K562 (cell line): ENCODE measurements around the gene TMEM168. TPM values are rescaled to one million over a fixed set of nuclear protein-coding genes. Genes with fewer than 3 reads are reported as not detected.
A peak's percentile ranks its signal among the peaks of the same experiment; 100 is the strongest.

Experiments used
- ATAC-seq: fragments of 200-7000 bp; cut with Tn5 transposase; 3 replicates; pipeline ENCODE4 v1.9.1; 2020; ENCODE audit warnings: moderate library complexity
- BruUV-seq: library from RNA; stranded (reverse); fragments of 400-500 nt; replicated peaks from 2 replicates; lab custom pipeline; 2021; lab: Mats Ljungman, UMichigan
- CTCF ChIA-PET: fragments of 300-600 bp; formaldehyde crosslinking; extraction: SDS; loops from one replicate; lab custom pipeline; 2021; ENCODE audit warnings: low intra/inter-chr PET ratio; lab: Yijun Ruan, JAX
- POLR2A ChIA-PET: fragments of 300-600, 350-650 bp; sonication (Branson Sonifier 250); formaldehyde crosslinking; extraction: SDS; loops from one replicate; lab custom pipeline; 2021; ENCODE audit warnings: antibody characterized with exemption, inconsistent platforms; lab: Yijun Ruan, JAX
- DNase-seq, 4 experiments: peaks; one replicate each; pipeline versions ENCODE4 v3.0.0 to v3.0.0-alpha.2; 2011 to 2018; ENCODE audit warnings: low spot score in 3 of 4, mixed read lengths in 3 of 4; ENCODE audit errors: extremely low read depth in 1 of 4
- FAIRE-seq: peaks from 2 replicates; lab custom pipeline; 2011; peaks lifted over from hg19 to GRCh38; lab: Jason Lieb, UNC
- H2AFZ ChIP-seq: 2 replicates; pipeline ENCODE4 v1.6.0; 2011; ENCODE audit warnings: low read depth, low read length, control low read depth, inconsistent platforms
- H3K27ac ChIP-seq: fragments of 200-600 bp; 3 replicates; pipeline ENCODE4 v1.8.0; 2011; ENCODE audit warnings: low read depth, mild to moderate bottlenecking, control low read depth, inconsistent platforms, low read length, moderate library complexity, mixed read lengths; ENCODE audit errors: extremely low read depth
- H3K27me3 ChIP-seq, 2 experiments: fragments of 300-600 bp in 1 of 2; 2 replicates in 1 of 2; 3 replicates in 1 of 2; pipeline versions ENCODE4 v1.6.0 to v1.8.0; 2011; ENCODE audit warnings: inconsistent platforms in 2 of 2, low read length in 2 of 2, mild to moderate bottlenecking in 1 of 2, mixed read lengths in 1 of 2, moderate library complexity in 1 of 2; ENCODE audit not compliant: control insufficient read depth in 2 of 2, insufficient read depth in 2 of 2
- H3K36me3 ChIP-seq: fragments of 300-600 bp; 3 replicates; pipeline ENCODE4 v1.8.0; 2011; ENCODE audit warnings: mild to moderate bottlenecking, low read length, inconsistent platforms; ENCODE audit not compliant: control insufficient read depth, insufficient read depth
- H3K4me1 ChIP-seq, 2 experiments: fragments of 200-600 bp in 1 of 2; replicated peaks in 1 of 2; 2 replicates in 1 of 2; 3 replicates in 1 of 2; pipeline versions ENCODE4 v1.5.1 to v1.8.0; 2011; ENCODE audit warnings: inconsistent platforms in 2 of 2, low read length in 2 of 2, mild to moderate bottlenecking in 1 of 2, mixed read lengths in 1 of 2, moderate library complexity in 1 of 2; ENCODE audit not compliant: control insufficient read depth in 2 of 2, insufficient read depth in 2 of 2
- H3K4me2 ChIP-seq: 2 replicates; pipeline ENCODE4 v1.6.1; 2011; ENCODE audit warnings: low read length, control low read depth, inconsistent platforms, mixed read lengths; ENCODE audit not compliant: insufficient read depth
- H3K4me3 ChIP-seq: fragments of 200-600 bp; sonication (generic), shearing (Covaris generic); 2 replicates; pipeline ENCODE4 v1.5.1; 2016; ENCODE audit warnings: control low read depth, inconsistent platforms
- H3K79me2 ChIP-seq: fragments of 200-600 bp; 3 replicates; pipeline ENCODE4 v1.8.0; 2011; ENCODE audit warnings: low read length, inconsistent platforms; ENCODE audit not compliant: control insufficient read depth, insufficient read depth
- H3K9ac ChIP-seq, 2 experiments: 2 replicates each; pipeline versions ENCODE4 v1.6.0 to v1.6.1; 2011; ENCODE audit warnings: low read depth in 2 of 2, low read length in 2 of 2, control low read depth in 1 of 2, inconsistent platforms in 1 of 2, mild to moderate bottlenecking in 1 of 2, mixed read lengths in 1 of 2; ENCODE audit not compliant: insufficient read depth in 1 of 2
- H3K9me1 ChIP-seq: one replicate; pipeline ENCODE4 v1.6.0; 2011; ENCODE audit warnings: inconsistent platforms, mild to moderate bottlenecking, low read length, moderate library complexity; ENCODE audit not compliant: control insufficient read depth, insufficient read depth
- H3K9me3 ChIP-seq: replicated peaks from 2 replicates; pipeline ENCODE4 v1.5.1; 2011; ENCODE audit warnings: low read depth, low read length, inconsistent platforms; ENCODE audit not compliant: control insufficient read depth, insufficient read depth
- H4K20me1 ChIP-seq: replicated peaks from 2 replicates; pipeline ENCODE4 v1.6.1; 2011; ENCODE audit warnings: low read length, inconsistent platforms, mixed read lengths; ENCODE audit not compliant: control insufficient read depth, insufficient read depth
- MEIS2 ChIP-seq: fragments of 450-650 bp; IDR thresholded peaks from 2 replicates; pipeline ENCODE4 v1.6.1; 2014; ENCODE audit warnings: mild to moderate bottlenecking; ENCODE audit not compliant: partially characterized antibody
- PTTG1 ChIP-seq: fragments of 450-650 bp; IDR thresholded peaks from 2 replicates; pipeline ENCODE4 v1.6.1; 2016; ENCODE audit warnings: low read depth, mild to moderate bottlenecking, missing genetic modification characterization, missing compliant biosample characterization
- SAFB2 ChIP-seq: fragments of 200-400 bp; formaldehyde crosslinking; IDR thresholded peaks from 2 replicates; pipeline ENCODE4 v1.6.1; 2018; ENCODE audit warnings: borderline replicate concordance, low read length, low read depth, moderate library complexity; ENCODE audit not compliant: severe bottlenecking
- SIN3B ChIP-seq: fragments of 450-650 bp; IDR thresholded peaks from 2 replicates; pipeline ENCODE4 v1.6.1; 2017; ENCODE audit warnings: low read depth, mild to moderate bottlenecking, moderate library complexity
- SMAD4 ChIP-seq: fragments of 250-450 bp; sonication (Bioruptor Pico); conservative IDR thresholded peaks from 2 replicates; pipeline ENCODE4 v1.8.0; 2021; ENCODE audit warnings: inconsistent platforms, mild to moderate bottlenecking, moderate library complexity
- TOE1 ChIP-seq, 2 experiments: fragments of 450-650 bp in 1 of 2; sonication (generic) in 1 of 2; formaldehyde crosslinking in 1 of 2; IDR thresholded peaks; 2 replicates each; pipeline versions ENCODE4 v1.7.1 to v1.8.0; 2016 to 2022; ENCODE audit warnings: borderline replicate concordance in 2 of 2, mild to moderate bottlenecking in 2 of 2, antibody characterized with exemption in 1 of 2, inconsistent platforms in 1 of 2, low read depth in 1 of 2, missing genetic modification reagents in 1 of 2, moderate library complexity in 1 of 2
- ZNF644 ChIP-seq: fragments of 200-800 bp; sonication (Bioruptor generic); IDR thresholded peaks from 2 replicates; pipeline ENCODE4 v1.6.1; 2016; ENCODE audit warnings: low read depth, missing genetic modification characterization, missing compliant biosample characterization
- ZNF695 ChIP-seq: fragments of 450-650 bp; formaldehyde crosslinking; IDR thresholded peaks from 2 replicates; pipeline ENCODE4 v1.4.0; 2020; ENCODE audit warnings: mild to moderate bottlenecking, moderate library complexity
- WGBS: fragments of 100-300 bp; shearing (Covaris generic); methylation state at CpG from one replicate; pipeline ENCODE4 v1.1.6; 2016; ENCODE audit warnings: low coverage, mixed read lengths; ENCODE audit not compliant: insufficient coverage; ENCODE audit errors: missing lambda C conversion rate; 5-methylcytosine and 5-hydroxymethylcytosine counted together
- in situ Hi-C: fragments of 300-500 bp; cut with MboI; formaldehyde crosslinking; loops from 4 replicates; pipeline ENCODE4 v1.15.0; 2018; ENCODE audit warnings: inconsistent platforms, mixed read lengths
- intact Hi-C: fragments of 100-400 bp; cut with micrococcal nuclease; formaldehyde crosslinking; loops from 2 replicates; pipeline ENCODE4 v1.14.2; 2022
- polyA plus RNA-seq, 8 experiments: library from polyadenylated mRNA; depleted of rRNA in 4 of 8; stranded (reverse) in 5 of 8; unstranded in 3 of 8; fragments of >200 nt; fragmentation: Nextera tagmentation in 2 of 8; fragmentation: Illumina TruSeq in 1 of 8; extraction: Ambion mirVana in 2 of 8; extraction: Trizol in 1 of 8; gene quantifications; 2 replicates each; pipeline versions ENCODE4 v1.2.1 to v1.2.3, GENCODE V29; 2011 to 2014; ENCODE audit warnings: inconsistent platforms in 1 of 8, missing spikeins in 1 of 8
- total RNA-seq, 7 experiments: library from RNA; depleted of rRNA in 6 of 7; stranded (reverse); fragments of >200 nt in 6 of 7; fragmentation: Illumina TruSeq in 2 of 7; extraction: Trizol in 2 of 7; gene quantifications; 2 replicates each; pipeline versions ENCODE4 v1.2.1 to v1.2.3, GENCODE V29; 2011 to 2021; ENCODE audit warnings: low replicate concordance in 1 of 7
- TF ChIP-seq, protein P1 (sequence below): sonication (generic); IDR thresholded peaks from 2 replicates; pipeline ENCODE4 v1.6.1; 2016
- TF ChIP-seq, protein P2 (sequence below): fragments of 250-450 bp; sonication (Bioruptor Pico); IDR thresholded peaks from 2 replicates; pipeline ENCODE4 v1.5.0; 2021; ENCODE audit warnings: mild to moderate bottlenecking, borderline replicate concordance
- TF ChIP-seq, protein P3 (sequence below), 2 experiments: fragments of 250-450 bp in 1 of 2; fragments of 450-650 bp in 1 of 2; sonication (Bioruptor Pico) in 1 of 2; IDR thresholded peaks; 2 replicates each; pipeline versions ENCODE4 v1.6.1 to v1.8.0; 2016 to 2021; ENCODE audit warnings: mild to moderate bottlenecking in 2 of 2, moderate library complexity in 2 of 2, missing compliant biosample characterization in 1 of 2, missing genetic modification characterization in 1 of 2

Gene TMEM168
- total and polyA plus RNA-seq, 9 of the 15 experiments (the other 6 are each of a cell fraction or from before 2014, with no cell fraction given): 19.7 to 50.7 (median 25.4) TPM

DNA sequence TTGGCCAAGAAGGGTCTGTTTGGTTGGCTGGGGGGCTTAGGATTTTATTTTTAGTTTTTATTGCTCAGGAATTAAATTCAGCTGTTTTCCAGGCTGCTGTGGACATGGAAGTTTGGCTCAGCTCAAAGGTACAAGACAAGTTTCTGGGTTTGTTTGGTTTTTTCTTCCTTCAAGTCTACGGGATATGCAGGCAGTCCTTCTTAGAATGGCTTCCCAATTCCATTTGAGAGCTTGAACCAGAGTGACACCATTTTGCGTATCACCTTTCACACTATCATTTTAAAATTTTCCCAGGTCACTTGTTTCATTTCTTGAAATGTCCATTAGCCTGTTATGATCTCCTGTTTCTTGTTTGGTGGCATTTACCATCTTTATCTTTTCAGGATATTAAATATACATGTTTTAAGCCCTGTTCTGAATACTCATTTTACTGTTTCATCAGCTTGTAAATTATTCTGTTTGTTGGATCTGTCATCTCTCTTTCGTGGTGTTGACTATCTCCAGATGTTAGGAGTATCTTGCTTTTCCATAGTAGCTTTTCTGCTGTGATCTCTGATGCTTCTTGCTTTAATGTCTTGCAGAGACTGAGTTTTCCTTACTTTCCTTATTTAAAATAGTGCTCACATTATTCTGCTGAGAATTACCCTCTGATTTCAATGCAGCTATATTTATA lies 9.4 kb upstream of the TMEM168 start:
- Histone ChIP-seq H3K4me3 (no peak overlapping the region), H3K4me1 (peaks cover 0 to 7% of the 10 kb centered on the region in 2 experiments; a peak in 4 of 5 replicates), H3K27ac (no peak overlapping the region), H3K36me3 (no peaks in the 10 kb centered on the region), H3K79me2 (no peaks in the 10 kb centered on the region), H3K9ac (no peak overlapping the region), H3K9me1 (no peaks in the 10 kb centered on the region), H2AFZ (no peak overlapping the region), H4K20me1 (no peaks in the 10 kb centered on the region), H3K9me3 (no peaks in the 10 kb centered on the region), H3K27me3 (no peaks in the 10 kb centered on the region), H3K4me2 (no peak overlapping the region)
- no TSS peak for BruUV-seq
- intact Hi-C loops (no loop called here), in situ Hi-C loops (no loop called here)
- ChIA-PET POLR2A (interaction anchor here (0.9 to 2.3 kb wide), 4 partner anchors 9 to 19 kb away, joined by 3 to 14 read pairs (median 4); partner anchors contain the start of gene TMEM168), CTCF (no interaction called here)
- FAIRE-seq: peak; percentile 64
- DNase-seq: no peak
- 26% methylated on average over 3 of the region's 3 CpGs for WGBS
- ATAC-seq: no peak
- peak; percentile 34; the same call in 1 of the 2 replicates for TF ChIP-seq SMAD4 (CRISPR knock-in tag)
- TF ChIP-seq, protein P1, sequence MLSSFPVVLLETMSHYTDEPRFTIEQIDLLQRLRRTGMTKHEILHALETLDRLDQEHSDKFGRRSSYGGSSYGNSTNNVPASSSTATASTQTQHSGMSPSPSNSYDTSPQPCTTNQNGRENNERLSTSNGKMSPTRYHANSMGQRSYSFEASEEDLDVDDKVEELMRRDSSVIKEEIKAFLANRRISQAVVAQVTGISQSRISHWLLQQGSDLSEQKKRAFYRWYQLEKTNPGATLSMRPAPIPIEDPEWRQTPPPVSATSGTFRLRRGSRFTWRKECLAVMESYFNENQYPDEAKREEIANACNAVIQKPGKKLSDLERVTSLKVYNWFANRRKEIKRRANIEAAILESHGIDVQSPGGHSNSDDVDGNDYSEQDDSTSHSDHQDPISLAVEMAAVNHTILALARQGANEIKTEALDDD: no peak
- no peak for TF ChIP-seq MEIS2
- 0 out of 2 replicates have a peak, but pooled peaks have one; percentile 21 for TF ChIP-seq ZNF644
- no peak for TF ChIP-seq SIN3B
- 0 out of 2 replicates have a peak, but pooled peaks have one; percentile 36 for TF ChIP-seq PTTG1 (tag)
- TF ChIP-seq ZNF695: peak; percentile 45; the same call in 1 of the 2 replicates
- TF ChIP-seq SAFB2: no peak
- TF ChIP-seq, protein P2, sequence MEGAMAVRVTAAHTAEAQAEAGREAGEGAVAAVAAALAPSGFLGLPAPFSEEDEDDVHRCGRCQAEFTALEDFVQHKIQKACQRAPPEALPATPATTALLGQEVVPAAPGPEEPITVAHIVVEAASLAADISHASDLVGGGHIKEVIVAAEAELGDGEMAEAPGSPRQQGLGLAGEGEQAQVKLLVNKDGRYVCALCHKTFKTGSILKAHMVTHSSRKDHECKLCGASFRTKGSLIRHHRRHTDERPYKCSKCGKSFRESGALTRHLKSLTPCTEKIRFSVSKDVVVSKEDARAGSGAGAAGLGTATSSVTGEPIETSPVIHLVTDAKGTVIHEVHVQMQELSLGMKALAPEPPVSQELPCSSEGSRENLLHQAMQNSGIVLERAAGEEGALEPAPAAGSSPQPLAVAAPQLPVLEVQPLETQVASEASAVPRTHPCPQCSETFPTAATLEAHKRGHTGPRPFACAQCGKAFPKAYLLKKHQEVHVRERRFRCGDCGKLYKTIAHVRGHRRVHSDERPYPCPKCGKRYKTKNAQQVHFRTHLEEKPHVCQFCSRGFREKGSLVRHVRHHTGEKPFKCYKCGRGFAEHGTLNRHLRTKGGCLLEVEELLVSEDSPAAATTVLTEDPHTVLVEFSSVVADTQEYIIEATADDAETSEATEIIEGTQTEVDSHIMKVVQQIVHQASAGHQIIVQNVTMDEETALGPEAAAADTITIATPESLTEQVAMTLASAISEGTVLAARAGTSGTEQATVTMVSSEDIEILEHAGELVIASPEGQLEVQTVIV: no peak
- TF ChIP-seq, protein P3, sequence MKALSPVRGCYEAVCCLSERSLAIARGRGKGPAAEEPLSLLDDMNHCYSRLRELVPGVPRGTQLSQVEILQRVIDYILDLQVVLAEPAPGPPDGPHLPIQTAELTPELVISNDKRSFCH (CRISPR knock-in tag; IDR thresholded peaks at IDR 0.05): no peak
- TF ChIP-seq, protein P3 (tag; IDR thresholded peaks at IDR 0.05): peak; percentile 15; the same call in 1 of the 2 replicates
- no peak for TF ChIP-seq TOE1 (IDR thresholded peaks at IDR 0.05; ENCODE audit: borderline replicate concordance)
- TF ChIP-seq TOE1 (CRISPR knock-in tag; IDR thresholded peaks at IDR 0.05; ENCODE audit: borderline replicate concordance, low read depth): no peak
